C4-2B (cell line): ENCODE results near the gene SGMS1.

Experiments
- ZFX ChIP-seq: fragments of 450-650 bp; IDR thresholded peaks from 2 replicates; pipeline ENCODE4 v1.6.1; 2017
- TF ChIP-seq, protein P1 (sequence below): fragments of 450-650 bp; conservative IDR thresholded peaks from 2 replicates; pipeline ENCODE4 v1.5.1; 2017; ENCODE audit warnings: mild to moderate bottlenecking

DNA sequence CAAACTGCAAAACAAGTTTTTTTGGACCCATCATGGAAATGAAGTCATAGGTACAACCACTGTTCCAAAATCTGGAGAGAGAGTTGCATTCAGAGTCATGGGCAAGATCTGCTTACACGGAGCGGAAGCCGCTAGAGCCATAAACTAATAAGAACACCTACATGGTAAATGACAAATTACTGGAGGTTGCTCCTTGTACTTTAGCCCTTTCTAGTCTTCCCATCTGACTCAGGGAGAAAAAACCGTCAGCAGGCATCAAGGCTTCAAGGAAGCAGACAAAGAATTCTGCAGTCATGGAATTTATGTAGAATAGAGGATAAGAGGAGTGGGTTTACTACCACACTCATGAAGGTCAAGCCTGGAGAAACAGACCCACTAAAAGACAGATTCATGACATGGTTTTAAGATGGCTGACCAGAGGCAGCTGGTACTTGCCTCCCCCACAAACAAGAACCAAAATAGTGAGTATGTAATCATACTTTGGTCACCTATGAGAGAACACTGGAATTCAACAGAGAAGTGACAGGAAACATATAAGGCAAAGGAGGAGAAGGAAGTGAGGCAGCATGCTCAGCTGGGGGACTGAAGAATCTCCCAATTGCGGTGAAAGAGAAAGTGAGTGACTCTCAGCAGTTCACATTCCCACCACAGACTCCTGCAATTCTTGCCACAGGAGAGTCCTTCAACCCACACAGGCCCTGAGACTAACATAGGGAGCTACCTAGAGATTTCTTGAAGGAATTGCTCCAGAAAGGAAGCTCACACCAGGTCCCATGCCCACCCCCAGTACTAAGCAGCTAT lies 330.0 kb downstream of the SGMS1 start:
- TF ChIP-seq, protein P1, sequence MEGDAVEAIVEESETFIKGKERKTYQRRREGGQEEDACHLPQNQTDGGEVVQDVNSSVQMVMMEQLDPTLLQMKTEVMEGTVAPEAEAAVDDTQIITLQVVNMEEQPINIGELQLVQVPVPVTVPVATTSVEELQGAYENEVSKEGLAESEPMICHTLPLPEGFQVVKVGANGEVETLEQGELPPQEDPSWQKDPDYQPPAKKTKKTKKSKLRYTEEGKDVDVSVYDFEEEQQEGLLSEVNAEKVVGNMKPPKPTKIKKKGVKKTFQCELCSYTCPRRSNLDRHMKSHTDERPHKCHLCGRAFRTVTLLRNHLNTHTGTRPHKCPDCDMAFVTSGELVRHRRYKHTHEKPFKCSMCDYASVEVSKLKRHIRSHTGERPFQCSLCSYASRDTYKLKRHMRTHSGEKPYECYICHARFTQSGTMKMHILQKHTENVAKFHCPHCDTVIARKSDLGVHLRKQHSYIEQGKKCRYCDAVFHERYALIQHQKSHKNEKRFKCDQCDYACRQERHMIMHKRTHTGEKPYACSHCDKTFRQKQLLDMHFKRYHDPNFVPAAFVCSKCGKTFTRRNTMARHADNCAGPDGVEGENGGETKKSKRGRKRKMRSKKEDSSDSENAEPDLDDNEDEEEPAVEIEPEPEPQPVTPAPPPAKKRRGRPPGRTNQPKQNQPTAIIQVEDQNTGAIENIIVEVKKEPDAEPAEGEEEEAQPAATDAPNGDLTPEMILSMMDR = no peak
- no peak for TF ChIP-seq ZFX
